ENCODE measurements around the gene KRT3.

DNA sequence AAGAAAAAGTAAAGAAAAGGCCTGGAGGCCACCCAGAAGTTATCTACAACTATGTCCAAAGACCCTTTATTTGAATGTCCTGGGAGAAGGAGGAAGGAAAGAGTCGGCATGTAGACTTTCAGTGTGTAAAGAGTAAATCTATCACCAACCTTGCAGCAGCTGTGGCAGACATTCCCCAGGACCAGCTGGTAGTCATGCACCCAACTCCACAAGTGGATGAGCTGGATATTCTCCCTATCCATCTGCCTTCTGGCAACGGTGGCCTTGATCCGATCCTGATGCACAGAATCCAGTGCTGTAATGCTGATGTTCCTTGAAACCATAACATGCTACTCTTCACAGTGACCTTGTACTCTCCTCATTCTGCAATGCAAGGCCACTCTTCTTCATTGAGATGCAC lies 46.1 kb downstream of the KRT3 start:
- TF ChIP-seq POLR2AphosphoS5 (IDR thresholded peaks at IDR 0.05; ENCODE audit: low read depth, low read length) (no peak), TAF1 (IDR thresholded peaks at IDR 0.05; ENCODE audit: borderline replicate concordance, insufficient read depth, low read length) (no peak), SIN3A (IDR thresholded peaks at IDR 0.05; ENCODE audit: borderline replicate concordance, insufficient read depth, low read length) (no peak), FOXP2 (optimal IDR thresholded peaks at IDR 0.05; ENCODE audit: borderline replicate concordance, extremely low read depth, extremely low read length, insufficient read depth) (no peak)
- TF ChIP-seq, protein P1, sequence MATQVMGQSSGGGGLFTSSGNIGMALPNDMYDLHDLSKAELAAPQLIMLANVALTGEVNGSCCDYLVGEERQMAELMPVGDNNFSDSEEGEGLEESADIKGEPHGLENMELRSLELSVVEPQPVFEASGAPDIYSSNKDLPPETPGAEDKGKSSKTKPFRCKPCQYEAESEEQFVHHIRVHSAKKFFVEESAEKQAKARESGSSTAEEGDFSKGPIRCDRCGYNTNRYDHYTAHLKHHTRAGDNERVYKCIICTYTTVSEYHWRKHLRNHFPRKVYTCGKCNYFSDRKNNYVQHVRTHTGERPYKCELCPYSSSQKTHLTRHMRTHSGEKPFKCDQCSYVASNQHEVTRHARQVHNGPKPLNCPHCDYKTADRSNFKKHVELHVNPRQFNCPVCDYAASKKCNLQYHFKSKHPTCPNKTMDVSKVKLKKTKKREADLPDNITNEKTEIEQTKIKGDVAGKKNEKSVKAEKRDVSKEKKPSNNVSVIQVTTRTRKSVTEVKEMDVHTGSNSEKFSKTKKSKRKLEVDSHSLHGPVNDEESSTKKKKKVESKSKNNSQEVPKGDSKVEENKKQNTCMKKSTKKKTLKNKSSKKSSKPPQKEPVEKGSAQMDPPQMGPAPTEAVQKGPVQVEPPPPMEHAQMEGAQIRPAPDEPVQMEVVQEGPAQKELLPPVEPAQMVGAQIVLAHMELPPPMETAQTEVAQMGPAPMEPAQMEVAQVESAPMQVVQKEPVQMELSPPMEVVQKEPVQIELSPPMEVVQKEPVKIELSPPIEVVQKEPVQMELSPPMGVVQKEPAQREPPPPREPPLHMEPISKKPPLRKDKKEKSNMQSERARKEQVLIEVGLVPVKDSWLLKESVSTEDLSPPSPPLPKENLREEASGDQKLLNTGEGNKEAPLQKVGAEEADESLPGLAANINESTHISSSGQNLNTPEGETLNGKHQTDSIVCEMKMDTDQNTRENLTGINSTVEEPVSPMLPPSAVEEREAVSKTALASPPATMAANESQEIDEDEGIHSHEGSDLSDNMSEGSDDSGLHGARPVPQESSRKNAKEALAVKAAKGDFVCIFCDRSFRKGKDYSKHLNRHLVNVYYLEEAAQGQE (IDR thresholded peaks at IDR 0.05; ENCODE audit: insufficient read depth in 1 of 2, low read depth in 2 of 2, low read length in 2 of 2) = no peak
